Gastroesophageal sphincter (tissue), 4 donors: ENCODE data around the gene CCSER2. TPM values are rescaled to one million over a fixed set of nuclear protein-coding genes. Genes with fewer than 3 reads are reported as not detected.

Experiments
- ATAC-seq: fragments of 150-250 bp; one replicate; pipeline ENCODE4 v1.9.1; 2016; ENCODE audit warnings: mild to moderate bottlenecking, moderate library complexity
- H3K27ac ChIP-seq, 4 donors: fragments of 200-600 bp; sonication (generic) in 3 of 4; 1 replicate in 3 of 4; 2 replicates in 1 of 4; pipeline ENCODE4 v1.5.1; 2016 to 2019
- H3K27me3 ChIP-seq: fragments of 200-600 bp; sonication (generic); one replicate; pipeline ENCODE4 v1.5.1; 2019
- H3K36me3 ChIP-seq, 2 donors: fragments of 200-600 bp; sonication (generic); one replicate each; pipeline ENCODE4 v1.5.1; 2019; ENCODE audit warnings: control low read depth in 1 of 2
- H3K4me1 ChIP-seq, 3 donors: fragments of 200-600 bp; sonication (generic); 1 replicate in 2 of 3; 2 replicates in 1 of 3; pipeline ENCODE4 v1.5.1; 2016 to 2019; ENCODE audit warnings: control low read depth in 2 of 3
- H3K4me3 ChIP-seq, 2 donors: fragments of 200-600 bp; sonication (generic); one replicate each; pipeline ENCODE4 v1.5.1; 2019; ENCODE audit warnings: mild to moderate bottlenecking in 1 of 2, moderate library complexity in 1 of 2
- H3K9me3 ChIP-seq, 3 donors: fragments of 200-600 bp; sonication (generic); one replicate each; pipeline ENCODE4 v1.5.1; 2017 to 2019; ENCODE audit warnings: control low read depth in 2 of 3
- EP300 ChIP-seq: sonication (generic); formaldehyde crosslinking; IDR thresholded peaks from one replicate; pipeline ENCODE4 v1.6.1; 2017; ENCODE audit warnings: antibody characterized with exemption, mild to moderate bottlenecking
- POLR2A ChIP-seq, 2 donors: fragments of 450-650 bp; IDR thresholded peaks; one replicate each; pipeline ENCODE4 v1.6.1; 2017; ENCODE audit warnings: antibody characterized with exemption in 2 of 2, mild to moderate bottlenecking in 2 of 2, moderate library complexity in 1 of 2
- POLR2AphosphoS5 ChIP-seq: sonication (generic); formaldehyde crosslinking; IDR thresholded peaks from one replicate; pipeline ENCODE4 v1.6.1; 2017; ENCODE audit warnings: antibody characterized with exemption
- WGBS, 2 donors: methylation state at CpG; one replicate each; pipeline ENCODE4 v1.1.5; 2018; ENCODE audit warnings: low coverage in 1 of 2; 5-methylcytosine and 5-hydroxymethylcytosine counted together
- total RNA-seq, 4 donors: library from RNA; depleted of rRNA; stranded (reverse); fragments of >200 nt; gene quantifications; one replicate each; pipeline ENCODE4 v1.1.0, GENCODE V29; 2016
- TF ChIP-seq, protein P1 (sequence below), 4 experiments: fragments of 200-600 bp in 2 of 4; fragments of 450-650 bp in 2 of 4; sonication (generic) in 1 of 4; IDR thresholded peaks; one replicate each; pipeline ENCODE4 v1.5.1; 2017 to 2019; ENCODE audit warnings: antibody characterized with exemption in 4 of 4, mild to moderate bottlenecking in 2 of 4, moderate library complexity in 2 of 4

The CCSER2 gene
- total RNA-seq, 4 donors from 2014 or later: 64.5 to 93.5 (median 83.3) TPM

DNA sequence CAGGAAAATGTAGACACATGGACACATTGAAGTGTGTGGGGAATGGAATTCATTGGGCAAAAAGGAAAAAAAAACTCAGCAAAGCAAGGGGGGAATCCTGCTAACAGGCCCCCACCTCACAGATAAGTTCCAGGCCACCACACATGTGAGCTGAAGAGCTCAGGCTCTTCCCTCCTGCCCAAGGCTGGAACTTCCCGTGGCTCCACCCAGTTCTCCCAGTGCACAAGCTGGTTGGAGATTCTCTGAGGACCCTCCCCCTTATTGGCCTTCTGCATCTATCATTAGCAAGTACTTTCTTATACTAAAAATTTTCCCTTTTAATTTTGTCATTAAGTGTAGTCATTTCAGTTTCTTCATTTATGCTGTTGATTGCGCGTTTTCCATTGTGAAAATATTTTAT, 190.8 kb downstream of the CCSER2 start:
- ATAC-seq: no peak
- WGBS, 2 donors: 97 to 100% methylated on average over 1 to 3 of the region's 3 CpGs
- Histone ChIP-seq H3K27me3 (no peaks in the 10 kb centered on the region), H3K4me3 (no peak overlapping the region), H3K27ac (no peak overlapping the region), H3K9me3 (no peaks in the 10 kb centered on the region), H3K4me1 (no peaks in the 10 kb centered on the region), H3K36me3 (peaks cover 0 to 21% of the 10 kb centered on the region in 2 donors)
- no peak for TF ChIP-seq EP300
- TF ChIP-seq, protein P1, sequence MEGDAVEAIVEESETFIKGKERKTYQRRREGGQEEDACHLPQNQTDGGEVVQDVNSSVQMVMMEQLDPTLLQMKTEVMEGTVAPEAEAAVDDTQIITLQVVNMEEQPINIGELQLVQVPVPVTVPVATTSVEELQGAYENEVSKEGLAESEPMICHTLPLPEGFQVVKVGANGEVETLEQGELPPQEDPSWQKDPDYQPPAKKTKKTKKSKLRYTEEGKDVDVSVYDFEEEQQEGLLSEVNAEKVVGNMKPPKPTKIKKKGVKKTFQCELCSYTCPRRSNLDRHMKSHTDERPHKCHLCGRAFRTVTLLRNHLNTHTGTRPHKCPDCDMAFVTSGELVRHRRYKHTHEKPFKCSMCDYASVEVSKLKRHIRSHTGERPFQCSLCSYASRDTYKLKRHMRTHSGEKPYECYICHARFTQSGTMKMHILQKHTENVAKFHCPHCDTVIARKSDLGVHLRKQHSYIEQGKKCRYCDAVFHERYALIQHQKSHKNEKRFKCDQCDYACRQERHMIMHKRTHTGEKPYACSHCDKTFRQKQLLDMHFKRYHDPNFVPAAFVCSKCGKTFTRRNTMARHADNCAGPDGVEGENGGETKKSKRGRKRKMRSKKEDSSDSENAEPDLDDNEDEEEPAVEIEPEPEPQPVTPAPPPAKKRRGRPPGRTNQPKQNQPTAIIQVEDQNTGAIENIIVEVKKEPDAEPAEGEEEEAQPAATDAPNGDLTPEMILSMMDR (IDR thresholded peaks at IDR 0.05): no peak
- no peak for TF ChIP-seq POLR2AphosphoS5
- no peak for TF ChIP-seq POLR2A (IDR thresholded peaks at IDR 0.05)

DNA sequence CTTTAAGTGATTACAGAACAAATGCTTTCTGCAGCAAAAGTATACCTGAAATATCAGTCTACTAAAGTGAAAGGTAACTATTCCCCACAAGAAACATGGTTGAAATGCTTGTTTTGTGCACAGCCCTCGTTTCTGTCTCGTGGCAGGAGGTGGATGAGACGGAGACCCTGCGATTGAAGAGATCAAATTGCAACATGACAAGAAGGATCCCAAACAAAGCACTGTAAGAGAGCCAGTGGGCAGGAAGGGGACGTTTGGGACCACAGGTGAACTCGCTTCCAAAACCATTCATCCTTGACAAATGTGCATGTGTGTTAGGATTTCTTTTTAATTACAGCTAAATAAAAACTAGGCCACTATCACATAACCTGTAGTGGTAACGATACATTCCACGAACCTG, 192.6 kb downstream of the CCSER2 start:
- Histone ChIP-seq H3K4me3 (no peak overlapping the region), H3K27ac (no peak overlapping the region), H3K27me3 (no peaks in the 10 kb centered on the region), H3K4me1 (no peaks in the 10 kb centered on the region), H3K9me3 (peaks cover 0 to 8% (median 0%) of the 10 kb centered on the region in 3 donors), H3K36me3 (peaks cover 0 to 3% of the 10 kb centered on the region in 2 donors)
- ATAC-seq: no peak
- TF ChIP-seq, protein P1 (IDR thresholded peaks at IDR 0.05): no peak
- TF ChIP-seq POLR2A (IDR thresholded peaks at IDR 0.05): no peak
- no peak for TF ChIP-seq POLR2AphosphoS5
- no peak for TF ChIP-seq EP300
- WGBS, 2 donors: 62 to 65% methylated on average over 4 to 8 of the region's 8 CpGs

DNA sequence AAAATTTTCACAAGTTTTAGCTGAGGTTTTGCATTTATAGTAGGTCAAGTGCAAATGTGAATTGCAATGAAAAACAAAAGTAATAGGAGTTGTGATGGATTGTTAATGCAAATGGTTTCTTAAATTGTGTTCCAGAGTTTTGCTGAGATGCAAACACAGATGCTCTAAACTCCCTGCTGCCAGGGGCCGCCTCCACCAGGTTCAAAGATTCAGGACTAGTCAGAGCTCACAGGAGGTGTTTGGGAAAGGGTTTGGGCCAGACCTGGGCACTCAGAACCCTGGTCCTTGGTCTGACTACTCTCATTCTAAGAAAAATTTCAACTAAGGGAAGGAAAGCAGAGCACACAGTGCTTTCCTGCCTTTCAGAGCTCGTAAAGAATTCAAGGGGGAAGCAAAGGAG, 193.1 kb downstream of the CCSER2 start:
- ATAC-seq: no peak
- Histone ChIP-seq H3K4me1 (no peaks in the 10 kb centered on the region), H3K36me3 (no peaks in the 10 kb centered on the region), H3K27me3 (no peaks in the 10 kb centered on the region), H3K27ac (no peak overlapping the region), H3K4me3 (no peak overlapping the region), H3K9me3 (peaks cover 0 to 12% (median 0%) of the 10 kb centered on the region in 3 donors)
- WGBS, 2 donors: 93% methylated on average over 2 of the region's 2 CpGs; no CpG with 5 or more reads in 1 of the 2 donors
- TF ChIP-seq POLR2AphosphoS5 (no peak), EP300 (no peak), POLR2A (IDR thresholded peaks at IDR 0.05) (no peak)
- TF ChIP-seq, protein P1 (IDR thresholded peaks at IDR 0.05): no peak

DNA sequence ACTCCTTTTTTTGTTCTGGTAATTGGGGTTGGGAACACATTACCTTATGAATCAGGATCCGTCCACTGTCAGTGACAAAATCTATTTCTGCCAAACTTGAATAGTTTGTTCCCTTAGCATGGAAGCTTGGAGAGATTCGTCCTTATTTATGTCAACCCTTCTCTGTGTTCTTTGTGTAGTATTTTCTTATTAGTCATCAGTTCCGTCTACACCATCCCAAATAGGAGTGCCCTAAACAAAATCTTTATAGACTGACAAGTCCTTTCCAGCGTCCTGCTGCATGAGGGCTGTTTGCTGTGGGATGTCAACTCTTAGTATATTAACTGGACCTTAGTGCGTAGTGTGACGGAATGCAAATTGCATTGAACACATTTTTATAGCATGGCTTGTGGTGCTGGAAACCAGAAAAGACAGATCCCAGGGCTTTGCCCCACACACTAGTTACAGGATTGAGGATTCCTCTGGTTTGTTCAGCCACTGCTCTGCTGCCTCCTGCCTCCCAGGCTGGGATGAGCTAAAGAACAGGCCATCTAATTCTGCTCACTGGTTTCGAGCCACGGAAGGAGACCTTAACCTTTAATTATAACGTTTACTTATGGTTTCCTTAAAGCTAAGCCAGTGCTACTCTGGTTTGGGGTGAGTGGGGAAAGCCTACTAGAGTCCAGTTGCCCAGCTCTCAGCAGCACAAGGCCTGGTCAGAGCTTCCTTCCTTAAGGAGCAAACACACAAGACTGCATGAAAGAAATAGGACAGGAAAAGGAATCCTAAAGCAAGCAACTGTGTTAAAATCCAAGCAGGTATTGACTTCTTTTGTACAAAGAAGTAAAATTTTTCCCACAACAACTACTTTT, 194.4 kb downstream of the CCSER2 start:
- ATAC-seq: no peak
- H3K27me3 ChIP-seq: no peaks in the 10 kb centered on the region
- 58% methylated on average over 9 of the region's 9 CpGs for WGBS, 2 donors

More for the DNA sequence above, 194.4 kb downstream of the CCSER2 start:
- H3K4me1 ChIP-seq: no peaks in the 10 kb centered on the region
- peaks cover 0 to 16% (median 0%) of the 10 kb centered on the region in 3 donors for H3K9me3 ChIP-seq
- H3K4me3 ChIP-seq: no peak overlapping the region
- H3K36me3 ChIP-seq: no peaks in the 10 kb centered on the region
- TF ChIP-seq, protein P1 (IDR thresholded peaks at IDR 0.05): no peak
- no peak for TF ChIP-seq EP300
- no peak for TF ChIP-seq POLR2AphosphoS5
- no peak for TF ChIP-seq POLR2A (IDR thresholded peaks at IDR 0.05)
- H3K27ac ChIP-seq: no peak overlapping the region
